LNCAP (cell line): ENCODE data around the gene NEURL4.

Experiments
- CTCF ChIP-seq: fragments of 450-650 bp; IDR thresholded peaks from 2 replicates; pipeline ENCODE4 v1.5.1; 2017; ENCODE audit warnings: mild to moderate bottlenecking

The NEURL4 gene

GRCh38 chr17:7324438-7324779, 4.7 kb downstream of the NEURL4 start:
- TF ChIP-seq CTCF: peak; percentile 46

GRCh38 chr17:7323731-7324437, 5.3 kb downstream of the NEURL4 start:
- TF ChIP-seq CTCF: peak; percentile 96

GRCh38 chr17:7322520-7323194, 6.5 kb downstream of the NEURL4 start:
- TF ChIP-seq CTCF: no peak

- no peak for TF ChIP-seq CTCF
Measured at GRCh38 chr17:7321466-7321865, 7.7 kb downstream of the NEURL4 start.

- TF ChIP-seq CTCF: no peak
Measured at GRCh38 chr17:7318121-7318860, 10.8 kb downstream of the NEURL4 start.

GRCh38 chr17:7317161-7317803, 11.9 kb downstream of the NEURL4 start:
- TF ChIP-seq CTCF: no peak

GRCh38 chr17:7315570-7316235, 13.4 kb downstream of the NEURL4 start:
- no peak for TF ChIP-seq CTCF
